ENCODE data around the gene COL6A2. TPM values are rescaled to one million over a fixed set of nuclear protein-coding genes. Genes with fewer than 3 reads are reported as not detected.

COL6A2 gene
- total RNA-seq, 1 donor, result 487 TPM

DNA sequence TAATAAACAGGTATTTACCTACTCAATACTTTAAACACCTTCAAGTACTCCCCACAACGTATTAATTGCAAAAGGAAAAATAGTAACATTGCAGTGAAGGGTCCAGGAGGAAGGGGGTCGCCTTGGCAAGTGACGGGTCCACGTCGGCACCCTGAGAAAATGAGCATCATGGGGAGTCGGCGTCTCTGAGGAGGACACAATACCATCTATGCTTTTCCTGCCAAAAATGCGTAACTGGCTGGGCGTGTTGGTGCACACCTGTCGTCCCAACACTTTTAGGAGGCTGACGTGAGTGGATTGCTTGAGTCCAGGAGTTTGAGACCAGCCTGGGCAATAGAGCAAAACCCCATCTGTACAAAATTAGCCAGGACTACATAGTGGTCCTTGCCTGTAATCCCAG lies 50.2 kb downstream of the COL6A2 start:
- H3K4me3 ChIP-seq (ENCODE audit: low read depth, low read length), result no peak overlapping the region
- no peak for DNase-seq (ENCODE audit: low read depth)
- no peak for TF ChIP-seq CTCF (IDR thresholded peaks at IDR 0.05; ENCODE audit: insufficient read depth, low read depth, low read length)

DNA sequence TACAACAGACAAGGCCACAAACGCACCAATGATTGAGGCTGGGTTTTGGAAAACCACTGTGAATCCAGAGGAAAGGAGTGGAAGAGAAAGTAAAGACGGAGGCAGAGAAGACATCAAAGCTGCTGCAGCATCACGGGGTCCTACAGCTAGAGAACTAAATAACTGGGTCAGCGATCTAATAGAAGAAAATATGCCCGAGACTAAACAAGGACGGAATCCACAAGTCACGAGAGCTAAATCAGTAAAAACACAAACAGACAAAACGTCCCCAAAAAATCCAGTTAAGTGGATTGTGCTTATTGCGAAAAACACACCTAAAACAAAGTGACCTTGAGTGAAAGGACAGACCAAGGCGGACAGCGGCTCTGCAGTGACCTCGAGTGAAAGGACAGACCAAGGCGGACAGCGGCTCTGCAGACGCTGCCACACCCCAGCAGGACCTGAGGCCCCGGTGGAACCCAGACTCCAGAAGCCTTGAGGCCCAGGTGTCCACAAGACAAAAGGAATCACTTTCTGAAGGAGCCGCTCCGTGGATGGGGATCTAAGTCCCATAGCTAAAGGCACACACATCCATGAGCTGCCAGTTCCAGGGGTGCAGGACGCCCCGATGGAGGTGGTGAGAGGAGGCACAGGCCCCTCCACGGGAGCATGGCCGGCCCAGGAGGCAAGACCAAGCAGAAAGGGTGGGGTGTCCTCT lies 51.4 kb downstream of the COL6A2 start:
- no peak for DNase-seq (ENCODE audit: low read depth)
- no peak overlapping the region for H3K4me3 ChIP-seq (ENCODE audit: low read depth, low read length)
- no peak for TF ChIP-seq CTCF (IDR thresholded peaks at IDR 0.05; ENCODE audit: insufficient read depth, low read depth, low read length)

DNA sequence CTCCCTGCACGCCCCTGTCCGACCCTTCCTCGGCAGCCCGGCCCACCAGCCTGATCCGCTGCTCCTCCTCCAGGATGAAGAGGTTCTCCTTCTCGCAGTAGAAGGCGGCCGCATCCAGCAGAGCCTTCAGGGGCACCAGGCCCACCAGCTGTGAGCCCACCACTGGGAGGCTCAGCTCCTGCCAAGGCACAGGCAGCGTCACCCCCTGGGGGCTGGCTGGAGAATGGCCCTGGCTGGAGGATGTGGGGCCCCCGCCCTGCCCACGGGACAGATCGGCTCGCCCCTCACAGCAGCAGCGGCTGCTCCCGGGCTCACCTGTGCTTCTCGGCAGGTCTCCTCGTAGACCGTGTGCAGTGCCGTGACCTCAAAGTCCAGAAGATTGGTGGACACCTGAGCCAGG lies 52.2 kb downstream of the COL6A2 start:
- DNase-seq (ENCODE audit: low read depth), result no peak
- no peak overlapping the region for H3K4me3 ChIP-seq (ENCODE audit: low read depth, low read length)
- TF ChIP-seq CTCF (IDR thresholded peaks at IDR 0.05; ENCODE audit: insufficient read depth, low read depth, low read length), result no peak

DNA sequence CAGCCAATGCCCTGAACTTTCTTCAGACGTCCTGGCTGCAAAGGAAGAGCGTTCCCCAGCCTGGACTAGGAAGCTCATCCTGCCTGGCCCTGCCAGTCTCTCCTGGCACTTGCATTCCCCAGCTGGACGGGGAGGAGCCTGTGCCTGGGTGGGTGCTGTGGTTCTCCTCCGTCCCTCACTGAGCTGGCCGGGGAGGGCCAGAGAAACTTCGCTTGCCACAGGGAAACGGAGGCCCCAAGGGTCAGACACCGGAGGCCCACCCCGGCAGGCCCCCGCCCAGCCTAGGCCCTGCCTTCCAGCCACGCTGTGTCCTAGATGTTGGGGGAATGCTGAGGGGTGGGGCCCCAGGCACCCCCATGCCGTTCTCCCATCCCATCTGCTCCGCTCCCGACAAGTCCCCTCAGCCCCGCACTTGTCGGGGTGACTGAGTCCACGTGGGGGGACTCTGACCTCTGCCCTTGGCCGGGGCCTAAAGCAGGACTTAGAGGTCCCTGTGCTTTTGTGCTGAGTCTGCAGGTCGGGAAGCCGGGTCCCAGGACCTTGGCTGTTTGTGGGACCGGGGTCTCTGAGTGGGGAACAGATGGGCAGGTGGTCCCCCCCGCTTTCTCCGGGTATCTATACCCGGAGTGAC lies 52.7 kb downstream of the COL6A2 start:
- DNase-seq (ENCODE audit: low read depth), result no peak
- no peak for TF ChIP-seq CTCF (IDR thresholded peaks at IDR 0.05; ENCODE audit: insufficient read depth, low read depth, low read length)
- no peak overlapping the region for H3K4me3 ChIP-seq (ENCODE audit: low read depth, low read length)

- no peak for DNase-seq (ENCODE audit: low read depth)
- no peak overlapping the region for H3K4me3 ChIP-seq (ENCODE audit: low read depth, low read length)
- no peak for TF ChIP-seq CTCF (IDR thresholded peaks at IDR 0.05; ENCODE audit: insufficient read depth, low read depth, low read length)
Measured at GRCh38 chr21:46151261-46151988, 53.5 kb downstream of the COL6A2 start.

GRCh38 chr21:46151989-46152926 lies 54.3 kb downstream of the COL6A2 start:
- H3K4me3 ChIP-seq (ENCODE audit: low read depth, low read length), result no peak overlapping the region
- no peak for DNase-seq (ENCODE audit: low read depth)
- TF ChIP-seq CTCF (IDR thresholded peaks at IDR 0.05; ENCODE audit: insufficient read depth, low read depth, low read length), result no peak
